K562 (cell line): ENCODE results near the gene HSPA4. TPM values are rescaled to one million over a fixed set of nuclear protein-coding genes. Genes with fewer than 3 reads are reported as not detected.

Source experiments
- ATF7 ChIP-seq: fragments of 450-650 bp; IDR thresholded peaks from 2 replicates; pipeline ENCODE4 v1.7.1; 2014; ENCODE audit warnings: mild to moderate bottlenecking, moderate library complexity
- BCOR ChIP-seq: fragments of 450-650 bp; IDR thresholded peaks from 2 replicates; pipeline ENCODE4 v1.6.1; 2016
- BHLHE40 ChIP-seq: IDR thresholded peaks from 2 replicates; pipeline ENCODE4 v1.6.1; 2011; ENCODE audit warnings: low read length, improper control_type of control experiment
- DDX20 ChIP-seq: fragments of 450-650 bp; IDR thresholded peaks from 2 replicates; pipeline ENCODE4 v1.6.1; 2016; ENCODE audit warnings: missing genetic modification characterization, low read depth, mild to moderate bottlenecking, missing compliant biosample characterization, moderate library complexity
- GATA2 ChIP-seq: sonication (generic); formaldehyde crosslinking; IDR thresholded peaks from 2 replicates; pipeline ENCODE4 v1.4.0; 2020; ENCODE audit warnings: mild to moderate bottlenecking, missing genetic modification reagents
- HDGF ChIP-seq: fragments of 450-650 bp; IDR thresholded peaks from 2 replicates; pipeline ENCODE4 v1.6.1; 2016
- IRF2 ChIP-seq: sonication (generic); formaldehyde crosslinking; IDR thresholded peaks from 2 replicates; pipeline ENCODE4 v1.8.1; 2022; ENCODE audit warnings: mild to moderate bottlenecking, missing genetic modification reagents
- KDM4B ChIP-seq, 2 experiments: fragments of 450-650 bp in 1 of 2; sonication (generic) in 1 of 2; IDR thresholded peaks; 2 replicates each; pipeline ENCODE4 v1.6.1; 2016 to 2017; ENCODE audit warnings: borderline replicate concordance in 2 of 2, antibody characterized with exemption in 1 of 2, low read depth in 1 of 2, mild to moderate bottlenecking in 1 of 2
- PHF20 ChIP-seq: fragments of 450-650 bp; IDR thresholded peaks from 2 replicates; pipeline ENCODE4 v1.6.1; 2018; ENCODE audit not compliant: partially characterized antibody
- YY1 ChIP-seq, 3 experiments: IDR thresholded peaks; 2 replicates each; pipeline ENCODE4 v1.6.1; 2011; ENCODE audit warnings: low read length in 2 of 3, mild to moderate bottlenecking in 2 of 3, moderate library complexity in 2 of 3, borderline replicate concordance in 1 of 3, control low read depth in 1 of 3, low read depth in 1 of 3; ENCODE audit not compliant: insufficient read depth in 3 of 3, insufficient replicate concordance in 2 of 3, control insufficient read depth in 1 of 3, insufficient read length in 1 of 3; ENCODE audit errors: extremely low read depth in 1 of 3
- ZFP36 ChIP-seq: fragments of 150-350 bp; IDR thresholded peaks from 2 replicates; pipeline ENCODE4 v1.6.1; 2018; ENCODE audit warnings: low read length, low read depth; ENCODE audit not compliant: partially characterized antibody
- ZNF133 ChIP-seq: fragments of 250-450 bp; sonication (Bioruptor Pico); IDR thresholded peaks from 2 replicates; pipeline ENCODE4 v1.4.0; 2020; ENCODE audit warnings: mild to moderate bottlenecking
- ZNF140 ChIP-seq: fragments of 250-450 bp; sonication (Bioruptor Pico); IDR thresholded peaks from 2 replicates; pipeline ENCODE4 v1.8.0; 2021; ENCODE audit warnings: moderate library complexity, mild to moderate bottlenecking, inconsistent platforms
- ZNF174 ChIP-seq: fragments of 250-450 bp; sonication (Bioruptor Pico); IDR thresholded peaks from 2 replicates; pipeline ENCODE4 v1.4.0; 2020; ENCODE audit warnings: mild to moderate bottlenecking
- ZNF589 ChIP-seq: fragments of 200-800 bp; sonication (Bioruptor generic); IDR thresholded peaks from 2 replicates; pipeline ENCODE4 v1.6.1; 2016; ENCODE audit warnings: low read depth, missing genetic modification characterization, missing compliant biosample characterization
- ZNF644 ChIP-seq: fragments of 200-800 bp; sonication (Bioruptor generic); IDR thresholded peaks from 2 replicates; pipeline ENCODE4 v1.6.1; 2016; ENCODE audit warnings: low read depth, missing genetic modification characterization, missing compliant biosample characterization
- ZNF717 ChIP-seq: fragments of 250-450 bp; sonication (Bioruptor Pico); IDR thresholded peaks from 2 replicates; pipeline ENCODE4 v1.5.0; 2021
- ZNF778 ChIP-seq: fragments of 450-650 bp; formaldehyde crosslinking; IDR thresholded peaks from 2 replicates; pipeline ENCODE4 v1.4.0; 2020; ENCODE audit warnings: mild to moderate bottlenecking, moderate library complexity
- polyA plus RNA-seq, 8 experiments: library from polyadenylated mRNA; depleted of rRNA in 4 of 8; stranded (reverse) in 5 of 8; unstranded in 3 of 8; fragments of >200 nt; fragmentation: Nextera tagmentation in 2 of 8; fragmentation: Illumina TruSeq in 1 of 8; extraction: Ambion mirVana in 2 of 8; extraction: Trizol in 1 of 8; gene quantifications; 2 replicates each; pipeline versions ENCODE4 v1.2.1 to v1.2.3, GENCODE V29; 2011 to 2014; ENCODE audit warnings: inconsistent platforms in 1 of 8, missing spikeins in 1 of 8
- total RNA-seq, 7 experiments: library from RNA; depleted of rRNA in 6 of 7; stranded (reverse); fragments of >200 nt in 6 of 7; fragmentation: Illumina TruSeq in 2 of 7; extraction: Trizol in 2 of 7; gene quantifications; 2 replicates each; pipeline versions ENCODE4 v1.2.1 to v1.2.3, GENCODE V29; 2011 to 2021; ENCODE audit warnings: low replicate concordance in 1 of 7
- TF ChIP-seq, protein P1 (sequence below): fragments of 150-350 bp; IDR thresholded peaks from 2 replicates; pipeline ENCODE4 v1.6.1; 2014; ENCODE audit warnings: low read depth, mild to moderate bottlenecking, low read length, borderline replicate concordance
- TF ChIP-seq, protein P2 (sequence below): fragments of 200-800 bp; sonication (Bioruptor generic); IDR thresholded peaks from 2 replicates; pipeline ENCODE4 v1.6.1; 2016; ENCODE audit warnings: missing genetic modification characterization, missing compliant biosample characterization

Gene HSPA4
- total and polyA plus RNA-seq, 9 of the 15 experiments (the other 6 are each of a cell fraction or from before 2014, with no cell fraction given), result 90.3 to 286 (median 148) TPM

DNA sequence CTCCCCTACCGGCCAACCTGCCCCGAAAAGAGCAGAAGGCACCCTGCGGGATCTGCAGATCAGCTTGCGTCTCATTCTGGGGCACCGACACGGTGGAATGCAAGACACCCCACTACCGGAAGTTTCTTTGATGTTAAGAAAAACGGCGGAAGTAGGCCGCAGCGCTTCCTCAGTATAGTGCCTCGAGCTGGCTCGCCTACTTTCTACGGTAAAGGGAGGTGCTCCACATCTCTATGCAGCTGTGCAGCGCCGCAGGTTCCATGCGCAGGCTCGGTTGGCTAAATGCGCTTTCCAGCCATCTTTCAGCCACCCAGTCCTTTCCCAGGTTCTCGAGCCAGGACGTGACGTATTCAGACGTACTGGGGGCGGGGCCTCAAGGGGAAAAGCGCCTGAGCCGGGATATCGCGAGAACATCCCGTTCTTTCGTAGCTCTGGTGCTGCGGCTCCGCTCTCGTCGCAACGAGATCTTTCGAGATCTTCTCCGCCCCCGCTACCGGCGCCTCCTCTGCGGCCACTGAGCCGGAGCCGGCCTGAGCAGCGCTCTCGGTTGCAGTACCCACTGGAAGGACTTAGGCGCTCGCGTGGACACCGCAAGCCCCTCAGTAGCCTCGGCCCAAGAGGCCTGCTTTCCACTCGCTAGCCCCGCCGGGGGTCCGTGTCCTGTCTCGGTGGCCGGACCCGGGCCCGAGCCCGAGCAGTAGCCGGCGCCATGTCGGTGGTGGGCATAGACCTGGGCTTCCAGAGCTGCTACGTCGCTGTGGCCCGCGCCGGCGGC, at the start of gene HSPA4 (continued):
- TF ChIP-seq IRF2 (no peak; the same call in 1 of the 2 replicates), DDX20 (no peak), YY1 (IDR thresholded peaks at IDR 0.05; ENCODE audit: borderline replicate concordance in 1 of 3, control insufficient read depth in 1 of 3, extremely low read depth in 1 of 3, insufficient read depth in 3 of 3, insufficient read length in 1 of 3, insufficient replicate concordance in 2 of 3, low read depth in 1 of 3, low read length in 2 of 3) (peak in 2 of 3 experiments; percentile 89 to 92), ZNF140 (CRISPR knock-in tag) (no peak), PHF20 (peak; percentile 82), ZNF717 (CRISPR knock-in tag) (no peak), ZNF644 (no peak), ATF7 (peak; percentile 88), BCOR (no peak), HDGF (no peak), ZNF174 (CRISPR knock-in tag) (no peak), GATA2 (CRISPR knock-in tag) (peak; percentile 58), ZFP36 (no peak), ZNF778 (CRISPR knock-in tag) (no peak), ZNF589 (CRISPR knock-in tag) (peak; percentile 83; the same call in 1 of the 2 replicates), BHLHE40 (no peak), ZNF133 (CRISPR knock-in tag) (no peak), KDM4B (IDR thresholded peaks at IDR 0.05; ENCODE audit: borderline replicate concordance in 2 of 2, low read depth in 1 of 2) (peak in 1 of 2 experiments; percentile 70; a peak in 1 of 4 replicates)
- TF ChIP-seq, protein P1, sequence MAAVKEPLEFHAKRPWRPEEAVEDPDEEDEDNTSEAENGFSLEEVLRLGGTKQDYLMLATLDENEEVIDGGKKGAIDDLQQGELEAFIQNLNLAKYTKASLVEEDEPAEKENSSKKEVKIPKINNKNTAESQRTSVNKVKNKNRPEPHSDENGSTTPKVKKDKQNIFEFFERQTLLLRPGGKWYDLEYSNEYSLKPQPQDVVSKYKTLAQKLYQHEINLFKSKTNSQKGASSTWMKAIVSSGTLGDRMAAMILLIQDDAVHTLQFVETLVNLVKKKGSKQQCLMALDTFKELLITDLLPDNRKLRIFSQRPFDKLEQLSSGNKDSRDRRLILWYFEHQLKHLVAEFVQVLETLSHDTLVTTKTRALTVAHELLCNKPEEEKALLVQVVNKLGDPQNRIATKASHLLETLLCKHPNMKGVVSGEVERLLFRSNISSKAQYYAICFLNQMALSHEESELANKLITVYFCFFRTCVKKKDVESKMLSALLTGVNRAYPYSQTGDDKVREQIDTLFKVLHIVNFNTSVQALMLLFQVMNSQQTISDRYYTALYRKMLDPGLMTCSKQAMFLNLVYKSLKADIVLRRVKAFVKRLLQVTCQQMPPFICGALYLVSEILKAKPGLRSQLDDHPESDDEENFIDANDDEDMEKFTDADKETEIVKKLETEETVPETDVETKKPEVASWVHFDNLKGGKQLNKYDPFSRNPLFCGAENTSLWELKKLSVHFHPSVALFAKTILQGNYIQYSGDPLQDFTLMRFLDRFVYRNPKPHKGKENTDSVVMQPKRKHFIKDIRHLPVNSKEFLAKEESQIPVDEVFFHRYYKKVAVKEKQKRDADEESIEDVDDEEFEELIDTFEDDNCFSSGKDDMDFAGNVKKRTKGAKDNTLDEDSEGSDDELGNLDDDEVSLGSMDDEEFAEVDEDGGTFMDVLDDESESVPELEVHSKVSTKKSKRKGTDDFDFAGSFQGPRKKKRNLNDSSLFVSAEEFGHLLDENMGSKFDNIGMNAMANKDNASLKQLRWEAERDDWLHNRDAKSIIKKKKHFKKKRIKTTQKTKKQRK, result no peak
- TF ChIP-seq, protein P2, sequence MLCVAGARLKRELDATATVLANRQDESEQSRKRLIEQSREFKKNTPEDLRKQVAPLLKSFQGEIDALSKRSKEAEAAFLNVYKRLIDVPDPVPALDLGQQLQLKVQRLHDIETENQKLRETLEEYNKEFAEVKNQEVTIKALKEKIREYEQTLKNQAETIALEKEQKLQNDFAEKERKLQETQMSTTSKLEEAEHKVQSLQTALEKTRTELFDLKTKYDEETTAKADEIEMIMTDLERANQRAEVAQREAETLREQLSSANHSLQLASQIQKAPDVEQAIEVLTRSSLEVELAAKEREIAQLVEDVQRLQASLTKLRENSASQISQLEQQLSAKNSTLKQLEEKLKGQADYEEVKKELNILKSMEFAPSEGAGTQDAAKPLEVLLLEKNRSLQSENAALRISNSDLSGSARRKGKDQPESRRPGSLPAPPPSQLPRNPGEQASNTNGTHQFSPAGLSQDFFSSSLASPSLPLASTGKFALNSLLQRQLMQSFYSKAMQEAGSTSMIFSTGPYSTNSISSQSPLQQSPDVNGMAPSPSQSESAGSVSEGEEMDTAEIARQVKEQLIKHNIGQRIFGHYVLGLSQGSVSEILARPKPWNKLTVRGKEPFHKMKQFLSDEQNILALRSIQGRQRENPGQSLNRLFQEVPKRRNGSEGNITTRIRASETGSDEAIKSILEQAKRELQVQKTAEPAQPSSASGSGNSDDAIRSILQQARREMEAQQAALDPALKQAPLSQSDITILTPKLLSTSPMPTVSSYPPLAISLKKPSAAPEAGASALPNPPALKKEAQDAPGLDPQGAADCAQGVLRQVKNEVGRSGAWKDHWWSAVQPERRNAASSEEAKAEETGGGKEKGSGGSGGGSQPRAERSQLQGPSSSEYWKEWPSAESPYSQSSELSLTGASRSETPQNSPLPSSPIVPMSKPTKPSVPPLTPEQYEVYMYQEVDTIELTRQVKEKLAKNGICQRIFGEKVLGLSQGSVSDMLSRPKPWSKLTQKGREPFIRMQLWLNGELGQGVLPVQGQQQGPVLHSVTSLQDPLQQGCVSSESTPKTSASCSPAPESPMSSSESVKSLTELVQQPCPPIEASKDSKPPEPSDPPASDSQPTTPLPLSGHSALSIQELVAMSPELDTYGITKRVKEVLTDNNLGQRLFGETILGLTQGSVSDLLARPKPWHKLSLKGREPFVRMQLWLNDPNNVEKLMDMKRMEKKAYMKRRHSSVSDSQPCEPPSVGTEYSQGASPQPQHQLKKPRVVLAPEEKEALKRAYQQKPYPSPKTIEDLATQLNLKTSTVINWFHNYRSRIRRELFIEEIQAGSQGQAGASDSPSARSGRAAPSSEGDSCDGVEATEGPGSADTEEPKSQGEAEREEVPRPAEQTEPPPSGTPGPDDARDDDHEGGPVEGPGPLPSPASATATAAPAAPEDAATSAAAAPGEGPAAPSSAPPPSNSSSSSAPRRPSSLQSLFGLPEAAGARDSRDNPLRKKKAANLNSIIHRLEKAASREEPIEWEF (CRISPR knock-in tag), result no peak
